ENCODE measurements around the gene AAK1. TPM values are rescaled to one million over a fixed set of nuclear protein-coding genes. Genes with fewer than 3 reads are reported as not detected.

The AAK1 gene
- total RNA-seq, 4 donors from 2014 or later, result 44.3 to 85.0 (median 60.3) TPM

- Histone ChIP-seq H3K9me3 (no peaks in the 10 kb centered on the region), H3K27ac (no peak overlapping the region), H3K36me3 (peaks cover 0 to 5% (median 0%) of the 10 kb centered on the region in 3 donors), H3K4me3 (no peak overlapping the region), H3K4me1 (no peaks in the 10 kb centered on the region), H3K27me3 (no peaks in the 10 kb centered on the region)
- no peak for DNase-seq
- TF ChIP-seq CTCF (IDR thresholded peaks at IDR 0.05) (no peak), POLR2A (IDR thresholded peaks at IDR 0.05) (no peak)
These were observed 165.9 kb downstream of the AAK1 start for GRCh38 chr2:69477627-69478026.

GRCh38 chr2:69474688-69475087 lies 168.9 kb downstream of the AAK1 start:
- Histone ChIP-seq H3K4me3 (no peak overlapping the region), H3K27ac (no peak overlapping the region), H3K9me3 (no peaks in the 10 kb centered on the region), H3K27me3 (no peaks in the 10 kb centered on the region), H3K36me3 (peaks cover 0 to 5% (median 0%) of the 10 kb centered on the region in 3 donors), H3K4me1 (peaks cover 0 to 4% (median 0%) of the 10 kb centered on the region in 4 donors)
- TF ChIP-seq POLR2A (IDR thresholded peaks at IDR 0.05) (no peak), CTCF (IDR thresholded peaks at IDR 0.05) (no peak)
- DNase-seq, result no peak

GRCh38 chr2:69471793-69472192 lies 171.7 kb downstream of the AAK1 start:
- Histone ChIP-seq H3K9me3 (no peaks in the 10 kb centered on the region), H3K27me3 (no peaks in the 10 kb centered on the region), H3K36me3 (peaks cover 0 to 5% (median 0%) of the 10 kb centered on the region in 3 donors), H3K4me1 (peaks cover 0 to 4% (median 0%) of the 10 kb centered on the region in 4 donors), H3K4me3 (no peak overlapping the region), H3K27ac (no peak overlapping the region)
- no peak for TF ChIP-seq POLR2A (IDR thresholded peaks at IDR 0.05)
- DNase-seq, result no peak

- H3K4me1 ChIP-seq, result peaks cover 0 to 4% (median 0%) of the 10 kb centered on the region in 4 donors
These were observed 172.6 kb downstream of the AAK1 start for GRCh38 chr2:69470911-69471310.

GRCh38 chr2:69469784-69470183 lies 173.8 kb downstream of the AAK1 start:
- no peak for DNase-seq
- H3K27me3 ChIP-seq, result no peaks in the 10 kb centered on the region
- H3K4me3 ChIP-seq, result no peak overlapping the region
- no peak overlapping the region for H3K27ac ChIP-seq
- H3K9me3 ChIP-seq, result no peaks in the 10 kb centered on the region
- H3K36me3 ChIP-seq, result peaks cover 0 to 10% (median 0%) of the 10 kb centered on the region in 3 donors
- TF ChIP-seq POLR2A (IDR thresholded peaks at IDR 0.05) (no peak), CTCF (IDR thresholded peaks at IDR 0.05) (no peak)
- H3K4me1 ChIP-seq, result peaks cover 0 to 4% (median 0%) of the 10 kb centered on the region in 4 donors

More at GRCh38 chr2:69470911-69471310, 172.6 kb downstream of the AAK1 start:
- Histone ChIP-seq H3K4me3 (no peak overlapping the region), H3K27me3 (no peaks in the 10 kb centered on the region), H3K36me3 (peaks cover 0 to 8% (median 0%) of the 10 kb centered on the region in 3 donors), H3K9me3 (no peaks in the 10 kb centered on the region), H3K27ac (no peak overlapping the region)
- TF ChIP-seq CTCF (IDR thresholded peaks at IDR 0.05), result no peak
- no peak for TF ChIP-seq POLR2A (IDR thresholded peaks at IDR 0.05)
- DNase-seq, result no peak

- H3K27me3 ChIP-seq, result no peaks in the 10 kb centered on the region
- H3K4me3 ChIP-seq, result no peak overlapping the region
- no peak for DNase-seq
- TF ChIP-seq POLR2A (IDR thresholded peaks at IDR 0.05) (no peak), CTCF (IDR thresholded peaks at IDR 0.05) (no peak)
- H3K27ac ChIP-seq, result no peak overlapping the region
- H3K4me1 ChIP-seq, result peaks cover 0 to 4% (median 0%) of the 10 kb centered on the region in 4 donors
- peaks cover 0 to 10% (median 0%) of the 10 kb centered on the region in 3 donors for H3K36me3 ChIP-seq
- no peaks in the 10 kb centered on the region for H3K9me3 ChIP-seq
These were observed 174.2 kb downstream of the AAK1 start for GRCh38 chr2:69469375-69469774.
